ENCODE data around the gene HSPH1. TPM values are rescaled to one million over a fixed set of nuclear protein-coding genes. Genes with fewer than 3 reads are reported as not detected.

Gene HSPH1
- total RNA-seq, 1 donor from 2014 or later, result 59.6 TPM

DNA sequence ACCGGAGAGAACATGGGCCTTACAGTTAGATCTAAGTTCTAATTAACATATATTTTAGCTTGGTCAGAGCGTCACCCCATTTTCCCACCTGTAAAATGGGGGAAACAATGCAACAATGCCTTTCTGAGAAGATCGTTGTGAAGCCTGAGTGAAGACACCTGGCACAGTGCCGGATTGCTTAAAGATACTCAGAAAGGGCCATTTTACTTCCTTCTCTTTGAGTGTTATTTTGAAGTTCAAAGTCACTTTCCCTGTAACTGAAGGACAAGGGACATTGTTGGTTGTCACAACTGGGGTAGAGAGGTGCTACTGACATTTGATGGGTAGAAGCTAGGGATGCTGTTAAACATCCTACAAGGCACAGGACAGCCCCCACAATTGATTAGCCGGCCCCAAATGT is 28.1 kb downstream of the HSPH1 start:
- DNase-seq (ENCODE audit: low spot score), result no peak

DNA sequence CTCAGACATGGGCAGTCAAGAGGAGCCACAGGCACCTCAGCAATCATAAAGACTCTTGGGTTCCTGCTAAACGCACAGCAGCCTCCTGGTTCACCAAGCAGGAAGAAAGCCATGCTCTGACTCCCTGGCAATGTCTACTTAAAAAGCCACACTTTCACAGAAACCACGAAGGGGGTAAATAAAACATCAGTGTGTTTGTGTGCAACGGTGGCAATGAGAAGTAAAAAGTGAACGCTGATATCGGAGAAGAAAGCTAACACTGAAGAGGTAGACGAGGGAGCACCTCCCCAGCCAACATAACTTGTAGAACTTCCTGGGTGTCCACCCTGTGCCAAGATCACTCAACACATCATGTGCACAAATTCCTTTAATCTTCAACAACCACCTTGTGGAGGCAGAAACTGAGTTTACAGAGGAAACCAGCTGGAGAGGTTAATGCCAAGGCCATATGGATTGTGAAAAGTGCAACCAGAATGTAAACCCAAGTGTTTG is 30.2 kb downstream of the HSPH1 start:
- DNase-seq (ENCODE audit: low spot score), result no peak

DNA sequence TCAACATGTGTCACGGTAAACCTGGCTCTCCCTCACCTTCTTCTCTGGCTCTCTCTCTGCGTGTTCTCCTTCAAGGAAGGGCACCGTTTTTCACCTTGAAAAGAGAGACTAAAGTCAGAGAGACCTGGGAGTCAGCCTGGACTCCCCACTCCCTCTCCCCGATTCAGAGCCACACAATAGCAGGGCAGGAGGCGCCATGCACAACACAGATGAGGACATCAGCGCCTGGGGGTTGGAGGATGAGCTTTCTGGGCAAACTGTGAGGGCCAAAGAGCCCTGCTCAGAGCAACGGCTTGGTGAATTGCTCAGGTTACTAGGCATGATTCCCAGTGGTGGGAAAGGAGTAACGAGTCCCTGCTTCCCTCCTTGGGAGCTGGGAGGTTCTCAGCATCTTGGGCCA is 32.3 kb downstream of the HSPH1 start:
- no peak for DNase-seq (ENCODE audit: low spot score)

GRCh38 chr13:31124204-31124603 is 37.5 kb downstream of the HSPH1 start:
- DNase-seq (ENCODE audit: low spot score), result no peak

GRCh38 chr13:31122544-31123260 is 39.0 kb downstream of the HSPH1 start:
- DNase-seq (ENCODE audit: low spot score), result no peak

GRCh38 chr13:31122143-31122542 is 39.6 kb downstream of the HSPH1 start:
- no peak for DNase-seq (ENCODE audit: low spot score)

GRCh38 chr13:31121379-31122140 is 40.1 kb downstream of the HSPH1 start:
- DNase-seq (ENCODE audit: low spot score), result no peak

DNA sequence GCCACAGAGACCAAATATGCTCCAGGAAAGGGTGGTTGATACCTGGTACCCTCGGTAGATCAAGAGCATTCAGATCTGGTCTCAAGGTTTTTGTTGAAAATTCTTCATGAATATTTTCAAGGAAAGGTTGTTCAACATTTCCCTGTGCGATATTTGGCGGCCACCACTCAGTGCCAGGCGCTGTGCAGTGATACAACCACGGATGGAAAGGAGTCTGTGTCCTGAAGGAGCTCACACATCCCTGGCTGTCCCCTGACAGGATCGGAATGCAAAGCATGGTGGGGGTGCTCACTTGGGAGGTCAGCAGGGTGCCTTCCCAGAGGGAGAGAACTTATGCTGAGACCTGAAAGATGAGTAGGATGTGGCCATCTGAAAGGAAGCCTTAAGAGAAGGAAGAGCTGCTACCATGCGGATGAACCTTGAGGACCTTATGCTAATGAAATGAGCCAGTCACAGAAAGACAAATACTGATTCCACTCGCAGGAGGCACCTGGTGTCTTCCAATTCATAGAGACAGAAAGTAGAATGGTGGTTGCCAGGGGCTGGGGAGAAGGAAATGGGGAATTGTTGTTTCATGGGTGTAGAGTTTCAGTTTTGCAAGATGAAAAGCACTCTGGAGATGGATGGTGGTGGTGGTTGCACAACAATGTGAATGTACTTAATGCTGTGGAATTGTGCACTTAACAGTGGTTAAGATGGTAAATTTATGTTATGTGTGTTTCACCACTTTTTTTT is 41.6 kb downstream of the HSPH1 start:
- DNase-seq (ENCODE audit: low spot score), result no peak

- no peak for DNase-seq (ENCODE audit: low spot score)
Observed at GRCh38 chr13:31119526-31119925, 42.2 kb downstream of the HSPH1 start.

GRCh38 chr13:31116224-31116623 is 45.5 kb downstream of the HSPH1 start:
- DNase-seq (ENCODE audit: low spot score), result no peak

GRCh38 chr13:31115616-31116015 is 46.1 kb downstream of the HSPH1 start:
- DNase-seq (ENCODE audit: low spot score), result no peak

GRCh38 chr13:31114641-31115040 is 47.1 kb downstream of the HSPH1 start:
- DNase-seq (ENCODE audit: low spot score), result no peak

GRCh38 chr13:31111136-31111535 is 50.6 kb downstream of the HSPH1 start:
- no peak for DNase-seq (ENCODE audit: low spot score)

GRCh38 chr13:31110617-31111016 is 51.1 kb downstream of the HSPH1 start:
- no peak for DNase-seq (ENCODE audit: low spot score)

- DNase-seq (ENCODE audit: low spot score), result no peak
Observed at GRCh38 chr13:31110169-31110568, 51.5 kb downstream of the HSPH1 start.

GRCh38 chr13:31107109-31107508 is 54.6 kb downstream of the HSPH1 start:
- DNase-seq (ENCODE audit: low spot score), result no peak

DNA sequence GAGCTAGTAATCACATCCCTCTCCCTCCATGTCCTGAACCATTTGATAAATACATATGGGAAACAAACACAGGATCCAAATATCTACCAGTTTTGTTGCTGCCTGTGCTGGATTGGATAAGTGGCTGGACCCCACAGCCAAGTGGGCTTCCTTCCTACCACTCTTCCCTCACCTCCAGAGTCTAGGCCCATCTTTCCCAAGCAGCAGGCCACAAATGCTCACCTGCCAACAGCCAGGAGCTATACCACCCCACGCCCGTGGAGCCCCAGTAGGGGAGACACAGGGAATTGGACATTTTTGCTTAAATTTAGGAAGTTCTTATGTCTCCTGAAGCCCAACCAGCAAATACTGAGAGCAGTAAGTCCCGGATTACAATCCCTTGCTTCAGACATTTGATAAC is 55.8 kb downstream of the HSPH1 start:
- no peak for DNase-seq (ENCODE audit: low spot score)

DNA sequence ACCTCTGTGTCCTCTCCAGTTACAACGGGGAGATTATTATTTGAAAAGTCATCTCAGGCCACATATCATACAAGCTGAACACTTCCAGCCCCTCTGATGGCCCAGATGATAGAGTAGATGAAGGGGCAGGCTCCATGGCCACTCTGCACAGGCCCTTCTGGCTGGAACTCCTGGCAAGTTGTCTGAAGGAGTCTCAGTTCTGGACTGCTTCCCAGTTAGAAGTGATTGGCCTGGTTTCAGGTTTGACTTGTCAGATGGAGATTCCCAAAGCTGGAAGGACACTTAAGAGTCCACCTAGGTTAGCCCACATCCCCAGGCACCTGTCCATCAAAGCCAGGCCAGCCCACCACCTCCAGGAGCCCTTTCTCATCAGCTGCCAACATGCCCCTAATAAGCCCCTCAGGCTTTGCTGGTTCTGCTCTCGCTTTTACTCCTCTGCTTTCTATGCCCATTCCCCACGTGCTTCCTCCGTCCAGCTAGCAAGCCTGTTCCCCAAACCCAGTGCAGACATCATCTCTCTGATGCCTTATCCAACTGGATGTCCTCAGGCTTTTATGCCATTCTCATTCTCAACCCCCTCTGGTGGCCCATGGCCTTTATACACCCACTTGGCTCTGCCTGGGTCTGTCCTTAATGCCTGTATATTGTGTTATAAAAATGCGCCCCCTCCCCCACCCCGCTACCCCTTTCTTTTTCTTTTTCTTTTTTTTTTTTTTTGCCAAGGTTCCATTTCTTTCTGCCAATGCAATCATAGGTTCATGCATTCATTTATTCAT is 56.5 kb downstream of the HSPH1 start:
- DNase-seq (ENCODE audit: low spot score), result no peak

DNA sequence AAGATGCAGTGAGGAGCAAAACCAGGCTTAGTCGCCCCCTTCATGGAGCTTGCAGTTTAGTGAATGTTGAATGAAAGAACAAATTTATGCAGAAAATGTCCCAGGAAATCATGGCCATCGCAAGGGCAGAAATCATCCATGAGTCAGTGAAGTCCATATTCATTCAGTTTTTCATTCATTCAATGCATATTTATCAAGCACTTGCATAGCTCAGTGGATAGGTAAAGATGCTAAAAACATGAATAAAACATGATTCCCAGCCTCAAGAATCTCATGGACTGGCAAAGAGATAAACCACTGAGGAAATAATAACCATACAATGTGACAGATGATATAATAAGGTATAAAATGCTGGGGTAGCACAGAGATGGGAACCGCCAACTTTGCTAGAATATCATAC is 58.8 kb downstream of the HSPH1 start:
- DNase-seq (ENCODE audit: low spot score), result no peak

- DNase-seq (ENCODE audit: low spot score), result no peak
Observed at GRCh38 chr13:31101472-31102170, 60.1 kb downstream of the HSPH1 start.

- no peak for DNase-seq (ENCODE audit: low spot score)
Observed at GRCh38 chr13:31100721-31101120, 61.0 kb downstream of the HSPH1 start.

Data from mesenteric fat pad (tissue), 1 donor.